Natural killer cell treated with Interleukin-12 subunit alpha and Interleukin-12 subunit beta and Interleukin-15 and Interleukin-18, amount 100 ng/mL, for 72 hours (primary cell): Measurements from ENCODE around the gene GRK3. TPM values are rescaled to one million over a fixed set of nuclear protein-coding genes. Genes with fewer than 3 reads are reported as not detected.
A peak's percentile ranks its signal among the peaks of the same experiment; 100 is the strongest.

Experiments used
- ATAC-seq, 2 donors: fragments of 150-1000 bp; cut with Tn5 transposase in 1 of 2; sonication (Bioruptor Pico), chemical (Tn5 transposase) in 1 of 2; 2 replicates each; pipeline ENCODE4 v1.10.0; 2021
- DNase-seq: peaks from one replicate; pipeline ENCODE4 v3.0.0; 2022; ENCODE audit warnings: low spot score
- H3K27ac Mint-ChIP-seq, 2 donors: 1 replicate in 1 of 2; 2 replicates in 1 of 2; pipeline ENCODE4 v1.8.0; 2022; ENCODE audit warnings: mixed read lengths in 2 of 2, mild to moderate bottlenecking in 1 of 2, moderate library complexity in 1 of 2
- H3K27me3 Mint-ChIP-seq, 2 donors: 1 replicate in 1 of 2; 2 replicates in 1 of 2; pipeline ENCODE4 v1.8.0; 2022; ENCODE audit warnings: mixed read lengths in 2 of 2
- H3K36me3 Mint-ChIP-seq: one replicate; pipeline ENCODE4 v1.8.0; 2022; ENCODE audit warnings: mixed read lengths
- H3K4me1 Mint-ChIP-seq, 2 donors: 1 replicate in 1 of 2; 2 replicates in 1 of 2; pipeline ENCODE4 v1.8.0; 2022; ENCODE audit warnings: low read depth in 2 of 2, mixed read lengths in 2 of 2, mild to moderate bottlenecking in 1 of 2
- H3K4me3 Mint-ChIP-seq: one replicate; pipeline ENCODE4 v1.8.0; 2022; ENCODE audit warnings: mixed read lengths
- H3K9me3 Mint-ChIP-seq: 2 replicates; pipeline ENCODE4 v1.8.0; 2022; ENCODE audit warnings: mixed read lengths
- total RNA-seq, 2 donors: library from RNA; stranded (reverse); gene quantifications; one replicate each; pipeline ENCODE4 v1.2.3, GENCODE V29; 2022

Gene GRK3
- total RNA-seq, 2 donors from 2014 or later, result 2.8 to 3.0 TPM

DNA sequence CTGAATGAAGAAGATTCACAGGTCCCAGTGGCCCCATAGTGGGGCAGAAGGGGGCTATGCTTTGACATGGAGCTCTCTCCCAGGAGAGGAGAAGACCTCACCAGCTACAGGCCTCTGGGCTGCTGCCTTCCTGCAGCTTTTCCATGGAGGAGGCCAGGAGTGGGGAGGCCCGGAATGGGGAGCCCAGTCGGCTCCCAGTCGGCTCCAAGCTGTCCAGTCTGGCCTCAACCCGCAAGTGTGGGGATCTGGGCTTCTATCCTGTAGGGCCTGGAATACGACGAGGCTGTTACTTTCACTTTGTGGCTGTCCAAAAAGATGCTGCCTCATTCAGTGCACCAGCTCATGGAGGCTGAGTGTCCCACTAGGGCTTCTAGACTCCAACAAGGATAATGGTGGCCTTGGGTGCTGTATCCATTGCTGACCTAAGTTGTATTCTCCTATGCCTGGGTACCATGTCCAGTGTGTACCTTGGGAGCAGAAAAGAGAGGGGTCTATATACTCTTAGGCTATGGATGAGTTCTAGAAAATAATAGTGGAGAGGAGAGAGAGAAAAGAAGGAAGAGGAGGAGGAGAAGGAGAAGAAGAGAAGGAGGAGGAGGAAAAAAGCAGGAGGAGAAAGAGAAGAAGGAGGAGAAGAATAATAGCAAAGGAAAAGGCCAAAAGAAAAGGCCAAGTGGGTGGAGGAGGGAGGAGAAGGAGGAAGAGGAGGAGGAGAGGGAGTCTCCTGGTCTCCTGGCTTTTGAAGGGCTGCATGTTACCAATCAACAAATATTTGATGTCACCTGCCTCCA lies 178.6 kb downstream of the GRK3 start:
- H3K9me3 Mint-ChIP-seq, result no peaks in the 10 kb centered on the region
- H3K4me3 Mint-ChIP-seq, result no peak overlapping the region
- no peak for ATAC-seq
- peaks cover 9 to 15% of the 10 kb centered on the region in 2 donors for H3K27me3 Mint-ChIP-seq
- no peaks in the 10 kb centered on the region for H3K36me3 Mint-ChIP-seq
- no peak for DNase-seq
- peaks cover 4 to 5% of the 10 kb centered on the region in 2 donors for H3K4me1 Mint-ChIP-seq
- H3K27ac Mint-ChIP-seq, result no peak overlapping the region

GRCh38 chr22:25744694-25745093 lies 180.2 kb downstream of the GRK3 start:
- Mint-ChIP-seq H3K9me3 (no peaks in the 10 kb centered on the region), H3K4me3 (no peak overlapping the region), H3K27ac (no peak overlapping the region), H3K27me3 (peaks cover 15 to 16% of the 10 kb centered on the region in 2 donors), H3K4me1 (peaks cover 8 to 18% of the 10 kb centered on the region in 2 donors), H3K36me3 (no peaks in the 10 kb centered on the region)
- ATAC-seq (no peak), DNase-seq (no peak)

DNA sequence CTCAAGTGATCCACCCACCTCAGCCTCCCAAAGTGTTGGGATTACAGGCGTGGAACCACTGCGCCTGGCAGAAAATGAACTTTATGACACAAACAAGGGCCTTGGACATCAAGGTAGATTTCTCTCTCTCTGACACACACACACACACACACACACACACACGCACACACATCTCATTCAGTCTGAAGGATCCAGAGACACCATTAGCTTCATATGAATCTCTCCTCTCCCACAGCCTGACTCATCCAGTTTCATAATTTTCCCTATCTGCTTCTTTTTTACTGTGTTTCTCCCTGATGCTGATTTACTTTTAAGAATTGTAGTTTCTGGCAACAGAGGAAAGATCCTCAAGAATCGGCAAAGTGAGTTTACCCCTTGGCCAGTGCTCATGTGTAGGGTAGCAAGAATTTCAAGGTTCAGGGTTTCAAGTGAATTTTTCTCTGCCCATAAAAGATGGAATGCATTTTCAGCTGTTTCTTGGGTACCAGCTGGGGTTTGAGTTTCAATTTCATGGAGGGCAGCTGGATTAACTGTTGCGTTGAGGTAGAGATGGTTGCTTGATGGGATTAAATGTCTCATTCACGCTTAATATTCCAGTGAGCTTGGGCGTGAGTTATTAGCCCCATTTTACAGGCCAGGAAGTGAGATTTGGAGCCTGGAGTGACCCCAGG lies 181.0 kb downstream of the GRK3 start:
- Mint-ChIP-seq H3K9me3 (no peaks in the 10 kb centered on the region), H3K36me3 (no peaks in the 10 kb centered on the region), H3K4me3 (no peak overlapping the region), H3K27me3 (peaks cover 15 to 21% of the 10 kb centered on the region in 2 donors), H3K4me1 (peaks cover 11 to 26% of the 10 kb centered on the region in 2 donors), H3K27ac (no peak overlapping the region)
- ATAC-seq, result no peak
- no peak for DNase-seq

- ATAC-seq, result no peak
- Mint-ChIP-seq H3K4me1 (peaks cover 11 to 29% of the 10 kb centered on the region in 2 donors), H3K4me3 (no peak overlapping the region), H3K27me3 (peaks cover 15 to 23% of the 10 kb centered on the region in 2 donors), H3K36me3 (no peaks in the 10 kb centered on the region), H3K27ac (no peak overlapping the region), H3K9me3 (no peaks in the 10 kb centered on the region)
- no peak for DNase-seq
These were observed 181.5 kb downstream of the GRK3 start for GRCh38 chr22:25746012-25746373.

DNA sequence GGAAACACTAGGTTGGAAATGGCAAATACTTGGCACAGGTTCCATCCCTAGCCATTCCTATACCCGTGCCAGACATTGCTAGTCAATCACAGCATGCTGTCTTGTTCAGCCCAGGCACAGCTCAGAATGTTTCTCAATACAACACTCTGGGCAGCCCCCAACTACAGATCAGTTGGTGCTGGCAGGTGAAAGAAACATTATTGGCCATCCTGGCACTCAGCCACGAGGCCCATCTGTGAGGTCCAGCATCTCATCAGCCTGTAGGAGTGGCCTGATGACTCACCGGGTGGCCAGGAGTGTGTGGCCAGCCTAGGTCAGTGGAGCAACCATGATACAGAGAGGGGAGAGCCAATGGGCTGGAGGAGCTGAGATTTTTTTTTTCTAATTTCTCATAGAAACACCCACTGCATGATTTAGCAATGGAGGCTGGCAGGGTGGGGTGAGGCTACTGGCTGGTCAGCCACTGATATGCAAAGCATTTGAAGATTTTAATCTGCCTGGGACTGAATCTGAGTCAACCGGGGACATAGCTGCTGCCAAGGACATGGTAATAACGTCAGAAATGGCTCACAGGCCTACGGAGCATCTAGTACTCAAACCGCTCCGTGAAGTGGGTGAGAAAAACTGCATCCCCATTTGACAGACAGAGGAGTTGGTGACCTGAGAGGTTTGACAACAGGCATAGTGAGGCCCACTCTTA lies 182.9 kb downstream of the GRK3 start:
- peak overlapping the region in 1 of 2 donors; percentile 63 for H3K27ac Mint-ChIP-seq
- H3K9me3 Mint-ChIP-seq, result no peaks in the 10 kb centered on the region
- H3K27me3 Mint-ChIP-seq, result peaks cover 15 to 23% of the 10 kb centered on the region in 2 donors
- no peak overlapping the region for H3K4me3 Mint-ChIP-seq
- no peaks in the 10 kb centered on the region for H3K36me3 Mint-ChIP-seq
- DNase-seq, result no peak
- ATAC-seq, result peak; percentile 53 to 64
- H3K4me1 Mint-ChIP-seq, result peaks cover 11 to 29% of the 10 kb centered on the region in 2 donors

DNA sequence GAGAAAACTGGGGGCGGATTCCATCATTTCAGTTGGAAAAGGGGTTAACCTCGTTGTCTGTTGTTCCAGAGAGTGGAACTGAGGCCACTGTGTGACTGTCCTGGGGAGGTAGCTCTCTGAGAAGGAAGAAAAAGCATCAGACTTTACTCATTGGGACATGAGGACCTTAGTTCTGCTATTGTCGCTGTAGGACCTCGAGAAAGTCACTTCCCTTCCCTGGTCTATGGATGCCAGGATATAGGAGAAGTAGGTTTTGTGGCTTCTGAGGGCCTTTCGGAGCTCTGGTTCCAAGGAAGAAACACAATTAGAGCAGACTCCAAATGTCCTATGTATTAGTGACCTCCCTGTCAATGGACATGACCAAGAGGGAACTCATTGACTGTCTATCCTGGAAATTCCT lies 183.7 kb downstream of the GRK3 start:
- peak overlapping the region in 1 of 2 donors; percentile 63 for H3K27ac Mint-ChIP-seq

GRCh38 chr22:25748704-25749103 lies 184.2 kb downstream of the GRK3 start:
- peaks cover 11 to 29% of the 10 kb centered on the region in 2 donors for H3K4me1 Mint-ChIP-seq
- H3K36me3 Mint-ChIP-seq, result no peaks in the 10 kb centered on the region
- DNase-seq (no peak), ATAC-seq (no peak)
- H3K4me3 Mint-ChIP-seq, result peak overlapping the region; percentile 11
- H3K27ac Mint-ChIP-seq, result peak overlapping the region in 1 of 2 donors; percentile 88
- H3K27me3 Mint-ChIP-seq, result peaks cover 7 to 20% of the 10 kb centered on the region in 2 donors
- H3K9me3 Mint-ChIP-seq, result no peaks in the 10 kb centered on the region

More for the DNA sequence above, 183.7 kb downstream of the GRK3 start:
- Mint-ChIP-seq H3K36me3 (no peaks in the 10 kb centered on the region), H3K27me3 (peaks cover 12 to 22% of the 10 kb centered on the region in 2 donors), H3K4me1 (peaks cover 11 to 29% of the 10 kb centered on the region in 2 donors), H3K9me3 (no peaks in the 10 kb centered on the region), H3K4me3 (no peak overlapping the region)
- DNase-seq (no peak), ATAC-seq (no peak)

DNA sequence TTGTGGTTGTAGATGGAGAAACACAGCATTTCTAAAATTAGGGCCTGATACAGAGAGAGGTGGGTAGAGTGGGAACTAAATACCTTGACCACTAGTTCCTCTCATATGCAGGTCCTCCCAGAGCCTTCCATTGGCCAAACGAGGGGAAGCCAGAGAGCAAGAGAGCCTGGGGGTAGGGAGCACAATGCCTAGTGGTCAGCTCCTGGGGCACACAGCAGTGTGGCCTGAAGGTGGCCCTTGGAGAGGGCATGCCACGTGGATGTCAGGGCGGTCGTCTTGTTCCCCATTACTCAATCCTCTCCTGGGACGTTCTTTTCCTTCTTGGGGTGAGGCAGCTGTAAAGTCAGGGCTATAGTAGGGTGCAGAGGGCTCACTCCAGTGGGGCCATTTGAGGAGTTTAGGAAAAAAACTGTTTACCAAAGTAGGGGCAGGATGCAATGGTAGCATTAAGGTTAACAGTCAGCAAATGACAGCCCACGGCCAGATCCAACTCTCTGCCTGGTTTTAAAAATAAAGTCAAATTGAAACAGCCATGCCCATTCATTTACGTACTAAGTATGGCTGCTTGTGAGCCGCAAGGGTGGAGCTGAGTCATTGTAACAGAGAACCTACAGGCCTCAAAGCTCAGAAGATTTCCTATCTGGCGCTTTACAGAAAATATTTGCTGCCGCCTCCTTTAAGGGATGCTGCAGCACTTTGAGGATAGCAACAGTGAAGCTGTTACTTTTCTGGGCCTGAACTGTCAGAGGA lies 185.1 kb downstream of the GRK3 start:
- H3K36me3 Mint-ChIP-seq, result no peaks in the 10 kb centered on the region
- peak; percentile 74 to 82 for ATAC-seq
- no peak for DNase-seq
- peaks cover 11 to 29% of the 10 kb centered on the region in 2 donors for H3K4me1 Mint-ChIP-seq
- peak overlapping the region; percentile 84 to 88 for H3K27ac Mint-ChIP-seq
- peak overlapping the region; percentile 77 for H3K4me3 Mint-ChIP-seq
- H3K9me3 Mint-ChIP-seq, result no peaks in the 10 kb centered on the region
- H3K27me3 Mint-ChIP-seq, result peaks cover 7 to 23% of the 10 kb centered on the region in 2 donors

DNA sequence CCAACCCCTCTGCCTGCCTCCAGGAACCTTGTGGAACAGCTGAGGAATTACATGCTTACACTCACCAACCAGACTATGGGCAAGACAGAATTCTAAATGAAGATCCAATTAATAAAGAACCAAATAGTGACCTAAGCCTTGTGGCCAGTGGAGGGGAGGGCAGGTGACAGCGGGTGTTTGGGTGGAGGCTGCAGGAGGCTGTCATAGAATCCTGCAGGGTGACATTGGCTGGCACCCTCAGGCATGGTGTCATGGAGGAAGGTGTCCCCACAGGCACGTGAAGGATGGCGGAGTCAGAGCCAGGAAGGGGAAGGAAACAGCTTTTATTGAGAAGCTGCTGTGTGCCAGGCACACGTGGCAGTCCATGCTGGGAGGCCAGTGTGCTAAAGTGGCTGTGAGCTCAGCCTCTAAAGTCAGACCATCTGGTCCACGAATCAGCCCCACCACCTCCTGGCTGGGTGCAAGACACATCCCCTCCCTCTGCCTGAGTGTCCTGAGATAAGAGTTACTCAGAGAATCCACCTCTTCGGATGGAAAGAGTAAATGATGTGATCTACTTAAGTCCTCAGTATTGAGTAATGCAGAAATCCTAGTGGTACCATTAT lies 186.2 kb downstream of the GRK3 start:
- Mint-ChIP-seq H3K27me3 (peaks cover 1 to 23% of the 10 kb centered on the region in 2 donors), H3K9me3 (no peaks in the 10 kb centered on the region), H3K4me1 (peaks cover 11 to 25% of the 10 kb centered on the region in 2 donors), H3K27ac (peak overlapping the region; percentile 84 to 88), H3K36me3 (no peaks in the 10 kb centered on the region), H3K4me3 (peak overlapping the region; percentile 77)
- no peak for DNase-seq
- no peak for ATAC-seq

DNA sequence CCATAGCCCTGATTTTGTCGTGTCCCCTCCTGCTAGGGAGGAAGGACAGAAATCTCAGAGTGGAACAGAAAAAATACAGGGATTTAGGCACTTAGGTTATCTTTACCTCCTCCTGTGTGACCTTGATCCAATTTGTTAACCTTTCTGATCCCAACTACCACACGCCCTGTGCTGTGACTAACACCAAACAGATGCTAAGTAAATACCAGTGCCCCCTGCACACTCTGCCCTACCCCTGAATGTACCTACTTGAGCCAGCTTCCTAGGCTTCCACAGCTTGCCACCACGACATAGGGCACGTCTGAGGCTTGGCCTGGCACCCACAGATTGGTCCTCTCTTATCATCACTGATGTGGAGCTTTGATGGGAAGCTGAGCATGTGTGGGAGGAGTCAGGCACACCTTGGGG lies 186.7 kb downstream of the GRK3 start:
- Mint-ChIP-seq H3K27me3 (peaks cover 0 to 23% of the 10 kb centered on the region in 2 donors), H3K36me3 (no peaks in the 10 kb centered on the region), H3K9me3 (no peaks in the 10 kb centered on the region), H3K27ac (no peak overlapping the region), H3K4me3 (no peak overlapping the region), H3K4me1 (peaks cover 11 to 24% of the 10 kb centered on the region in 2 donors)
- no peak for DNase-seq
- no peak for ATAC-seq

DNA sequence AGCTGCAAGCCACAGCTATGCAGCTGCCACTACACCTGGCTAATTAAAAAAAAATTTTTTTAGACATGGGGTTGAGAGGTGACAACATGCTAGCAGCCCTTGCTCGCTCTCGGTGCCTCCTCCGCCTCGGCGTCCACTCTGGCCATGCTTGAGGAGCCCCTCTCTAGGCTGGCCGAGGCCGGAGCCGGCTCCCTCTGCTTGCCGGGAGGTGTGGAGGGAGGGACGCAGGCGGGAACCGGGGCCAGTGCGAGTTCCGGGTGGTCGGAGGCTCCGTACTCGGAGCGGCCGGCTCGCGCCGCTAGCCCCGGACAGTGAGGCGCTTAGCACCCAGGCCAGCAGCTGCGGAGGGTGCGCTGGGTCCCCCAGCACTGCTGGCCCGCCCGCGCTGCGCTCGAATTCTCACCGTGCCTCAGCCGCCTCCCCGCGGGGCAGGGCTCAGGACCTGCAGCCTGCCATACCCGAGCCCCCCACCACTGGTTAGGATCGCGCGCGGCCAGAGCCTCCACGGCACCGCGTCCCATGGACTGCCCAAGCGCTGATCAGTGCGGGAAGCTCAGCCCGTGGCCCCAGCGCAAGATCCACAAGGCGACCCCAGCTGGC lies 188.2 kb downstream of the GRK3 start:
- peaks cover 0 to 19% of the 10 kb centered on the region in 2 donors for H3K27me3 Mint-ChIP-seq
- no peaks in the 10 kb centered on the region for H3K36me3 Mint-ChIP-seq
- no peak overlapping the region for H3K27ac Mint-ChIP-seq
- H3K9me3 Mint-ChIP-seq, result no peaks in the 10 kb centered on the region
- no peak for DNase-seq
- H3K4me1 Mint-ChIP-seq, result peaks cover 9 to 24% of the 10 kb centered on the region in 2 donors
- H3K4me3 Mint-ChIP-seq, result no peak overlapping the region
- ATAC-seq, result no peak

GRCh38 chr22:25753252-25753651 lies 188.8 kb downstream of the GRK3 start:
- DNase-seq (no peak), ATAC-seq (no peak)
- no peak overlapping the region for H3K4me3 Mint-ChIP-seq
- H3K27ac Mint-ChIP-seq, result no peak overlapping the region
- H3K4me1 Mint-ChIP-seq, result peaks cover 9 to 24% of the 10 kb centered on the region in 2 donors
- H3K27me3 Mint-ChIP-seq, result peaks cover 0 to 19% of the 10 kb centered on the region in 2 donors
- no peaks in the 10 kb centered on the region for H3K9me3 Mint-ChIP-seq
- H3K36me3 Mint-ChIP-seq, result no peaks in the 10 kb centered on the region
